Measurements from ENCODE around the gene DPCD.

GRCh38 chr10:101656890-101657289 lies 68.8 kb downstream of the DPCD start:
- TF ChIP-seq CTCF (IDR thresholded peaks at IDR 0.05) = no peak
- no peak for TF ChIP-seq POLR2AphosphoS5 (IDR thresholded peaks at IDR 0.05)
